SU-DHL-6 (cell line): ENCODE measurements around the gene ASH1L.

ENCODE experiments used
- CTCF ChIP-seq: fragments of 200-600 bp; sonication (generic); IDR thresholded peaks from one replicate; pipeline ENCODE4 v1.5.1; 2017; ENCODE audit warnings: antibody characterized with exemption, mild to moderate bottlenecking, low read length, moderate library complexity; ENCODE audit not compliant: insufficient read depth, poor library complexity, severe bottlenecking
- EZH2phosphoT487 ChIP-seq: fragments of 200-600 bp; sonication (generic), shearing (Covaris generic); conservative IDR thresholded peaks from 2 replicates; pipeline ENCODE4 v1.6.1; 2018; ENCODE audit warnings: mild to moderate bottlenecking, antibody characterized with exemption, low read length, moderate library complexity, mixed read lengths

- TF ChIP-seq CTCF (no peak), EZH2phosphoT487 (no peak)
These were observed 49.2 kb downstream of the ASH1L start for GRCh38 chr1:155513300-155513916.
